Suppressor macrophage (primary cell): ENCODE measurements around the gene PRKN.
"Not testable (repeated sequence)": the region's sequence is repeated elsewhere in the genome, so short reads cannot be mapped to it uniquely, and the experiment has no call there.

Experiments used
- DNase-seq, 4 experiments: peaks; one replicate each; pipeline ENCODE4 v3.0.0-alpha.2; 2020 to 2022

Gene PRKN

DNA sequence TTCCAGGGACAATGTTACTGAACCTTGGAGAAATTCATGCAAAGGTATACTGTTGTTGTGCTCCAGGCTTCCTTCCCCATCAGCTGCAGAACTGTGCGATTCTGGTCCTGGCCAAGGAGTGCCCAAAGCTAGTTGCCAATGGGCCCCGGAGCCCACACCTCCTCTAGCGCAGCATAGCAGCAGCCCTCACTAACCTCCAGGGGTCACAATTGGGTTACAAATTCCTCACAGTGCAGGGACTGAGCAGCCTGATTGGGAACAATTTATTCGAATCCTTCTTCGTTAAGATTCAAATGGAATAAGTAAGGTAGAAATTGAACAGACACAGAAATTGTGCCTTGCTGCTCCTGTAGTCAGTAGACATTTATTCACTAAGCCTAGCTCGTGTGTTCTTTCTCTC is 284.9 kb downstream of the PRKN start:
- peak in 1 of 4 experiments; percentile 0 for DNase-seq

DNA sequence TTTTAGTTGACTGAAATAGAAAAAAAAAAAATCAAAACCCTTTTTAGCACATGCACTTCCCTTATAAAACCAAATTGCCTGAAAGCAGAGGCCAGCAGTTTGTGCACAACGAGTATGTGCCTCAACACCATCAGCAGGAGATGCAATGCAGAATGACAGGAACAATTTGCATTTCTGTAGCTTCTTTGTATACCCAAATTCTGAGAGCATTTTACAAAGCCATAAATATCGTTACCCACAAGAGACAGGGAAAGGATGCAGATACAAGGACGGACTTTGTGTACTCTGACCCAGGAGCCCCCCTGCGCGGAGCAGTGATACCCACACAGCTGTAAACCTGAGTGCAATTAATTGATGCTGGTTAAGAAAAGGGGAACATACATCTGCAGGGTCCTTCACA is 285.6 kb downstream of the PRKN start:
- no peak for DNase-seq

- DNase-seq, result no peak
Observed at GRCh38 chr6:162438980-162439379, 288.6 kb downstream of the PRKN start.

- no peak for DNase-seq
Observed at GRCh38 chr6:162435071-162435470, 292.5 kb downstream of the PRKN start.

GRCh38 chr6:162421004-162421403 is 306.6 kb downstream of the PRKN start:
- DNase-seq, result no peak

GRCh38 chr6:162416831-162417537 is 310.6 kb downstream of the PRKN start:
- DNase-seq, result no peak

DNA sequence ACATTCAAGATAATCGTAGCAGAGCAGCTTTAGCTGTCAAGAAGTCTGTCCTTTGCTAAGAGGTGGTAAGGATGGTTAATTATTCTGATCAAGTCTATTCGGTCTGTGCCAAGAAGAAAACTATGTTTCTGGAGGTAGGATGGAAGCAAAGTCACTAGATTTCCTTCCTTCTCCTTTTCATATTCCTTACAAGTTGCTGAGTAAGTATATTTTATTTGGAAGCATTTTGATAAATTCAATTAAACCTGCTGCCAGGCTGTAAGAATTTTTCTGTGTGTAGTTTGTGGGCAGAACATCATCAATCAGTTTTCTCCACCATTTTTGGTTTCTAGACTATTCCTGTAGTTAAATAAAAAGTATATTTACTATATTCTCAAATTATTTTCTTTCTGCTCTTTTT is 311.3 kb downstream of the PRKN start:
- no peak for DNase-seq

- DNase-seq, result no peak
Observed at GRCh38 chr6:162409741-162410691, 317.6 kb downstream of the PRKN start.

DNA sequence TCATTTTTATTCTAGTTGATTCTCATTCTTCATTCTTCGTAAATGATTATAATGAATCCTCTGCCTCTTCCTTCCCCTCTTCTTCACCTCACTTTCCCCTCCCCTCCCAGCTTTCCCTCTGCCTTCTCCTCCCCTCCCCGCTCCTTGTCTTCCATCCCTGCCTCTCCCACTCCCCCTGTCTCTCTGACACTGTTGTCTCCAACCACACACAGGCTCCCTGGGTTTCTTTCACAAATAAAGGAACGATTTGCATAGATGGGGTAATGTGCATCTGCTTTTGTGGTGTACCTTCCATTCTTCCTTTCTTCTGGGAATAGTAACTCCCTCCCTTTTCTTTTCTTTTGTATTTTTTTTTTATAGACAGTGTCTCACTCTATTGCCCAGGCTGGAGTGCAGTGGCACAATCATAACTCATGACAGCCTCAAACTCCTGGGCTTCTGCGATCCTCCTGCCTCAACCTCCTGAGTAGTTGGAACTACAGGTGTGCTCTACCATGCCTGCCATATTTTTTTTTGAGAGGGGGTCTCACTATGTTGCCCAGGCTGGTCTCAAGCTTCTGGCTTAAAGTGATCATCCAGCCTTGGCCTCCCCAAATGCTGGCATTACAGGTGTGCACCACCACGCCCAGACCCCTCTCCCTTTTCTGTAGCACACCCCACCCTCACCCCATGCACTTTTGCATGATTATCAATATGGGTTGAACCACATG is 318.6 kb downstream of the PRKN start:
- no peak for DNase-seq

DNA sequence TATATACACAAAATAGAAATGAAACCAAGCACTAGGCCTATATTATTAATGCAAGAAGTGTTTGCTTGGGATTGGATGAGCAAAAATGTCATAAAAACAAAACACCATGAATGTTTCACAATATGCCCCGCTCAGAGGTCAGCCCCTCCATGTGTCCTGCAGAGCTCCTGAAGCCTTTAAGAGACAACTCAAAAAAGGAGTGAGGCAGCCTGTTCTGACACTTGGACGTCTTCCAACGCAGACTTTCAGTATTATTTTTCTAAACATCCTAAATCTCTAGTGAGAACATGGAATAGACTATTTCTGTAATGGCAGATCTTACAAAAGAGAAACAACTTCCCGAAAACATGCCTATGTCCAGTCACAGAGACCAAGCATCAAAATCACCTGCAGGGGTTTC is 322.6 kb downstream of the PRKN start:
- no peak for DNase-seq

- no peak for DNase-seq
Observed at GRCh38 chr6:162403031-162403430, 324.5 kb downstream of the PRKN start.

- no peak for DNase-seq
Observed at GRCh38 chr6:162395181-162395580, 332.4 kb downstream of the PRKN start.

DNA sequence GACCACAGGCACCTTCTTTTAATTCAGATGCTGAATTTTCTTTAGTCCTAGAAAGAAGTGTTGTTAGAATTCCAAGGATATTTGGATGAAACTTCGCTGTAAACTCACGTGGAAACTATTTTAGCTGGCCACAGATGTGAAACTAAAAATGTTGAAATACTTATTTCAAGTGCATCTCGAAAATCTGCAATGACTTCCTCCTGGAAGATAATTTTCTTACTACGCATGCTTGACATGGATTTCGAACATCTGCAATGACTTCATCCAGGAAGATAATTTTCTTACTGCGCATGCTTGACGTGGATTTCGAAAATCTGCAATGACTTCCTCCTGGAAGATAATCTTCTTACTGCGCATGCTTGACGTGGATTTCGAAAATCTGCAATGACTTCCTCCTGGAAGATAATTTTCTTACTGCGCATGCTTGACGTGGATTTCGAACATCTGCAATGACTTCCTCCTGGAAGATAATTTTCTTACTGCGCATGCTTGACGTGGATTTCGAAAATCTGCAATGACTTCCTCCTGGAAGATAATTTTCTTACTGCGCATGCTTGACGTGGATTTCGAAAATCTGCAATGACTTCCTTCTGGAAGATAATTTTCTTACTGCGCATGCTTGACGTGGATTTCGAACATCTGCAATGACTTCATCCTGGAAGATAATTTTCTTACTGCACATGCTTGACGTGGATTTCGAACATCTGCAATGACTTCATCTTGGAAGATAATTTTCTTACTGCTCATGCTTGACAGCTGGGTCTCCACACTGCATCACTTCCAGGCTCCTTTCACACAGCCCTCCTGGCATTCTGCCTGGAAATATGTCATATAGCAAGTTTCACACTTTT is 336.4 kb downstream of the PRKN start:
- DNase-seq, result not testable (repeated sequence)

GRCh38 chr6:162389343-162390085 is 338.1 kb downstream of the PRKN start:
- no peak for DNase-seq

- DNase-seq, result no peak
Observed at GRCh38 chr6:162388383-162388777, 339.2 kb downstream of the PRKN start.

- no peak for DNase-seq
Observed at GRCh38 chr6:162387718-162388382, 339.7 kb downstream of the PRKN start.

GRCh38 chr6:162385980-162386379 is 341.6 kb downstream of the PRKN start:
- no peak for DNase-seq

DNA sequence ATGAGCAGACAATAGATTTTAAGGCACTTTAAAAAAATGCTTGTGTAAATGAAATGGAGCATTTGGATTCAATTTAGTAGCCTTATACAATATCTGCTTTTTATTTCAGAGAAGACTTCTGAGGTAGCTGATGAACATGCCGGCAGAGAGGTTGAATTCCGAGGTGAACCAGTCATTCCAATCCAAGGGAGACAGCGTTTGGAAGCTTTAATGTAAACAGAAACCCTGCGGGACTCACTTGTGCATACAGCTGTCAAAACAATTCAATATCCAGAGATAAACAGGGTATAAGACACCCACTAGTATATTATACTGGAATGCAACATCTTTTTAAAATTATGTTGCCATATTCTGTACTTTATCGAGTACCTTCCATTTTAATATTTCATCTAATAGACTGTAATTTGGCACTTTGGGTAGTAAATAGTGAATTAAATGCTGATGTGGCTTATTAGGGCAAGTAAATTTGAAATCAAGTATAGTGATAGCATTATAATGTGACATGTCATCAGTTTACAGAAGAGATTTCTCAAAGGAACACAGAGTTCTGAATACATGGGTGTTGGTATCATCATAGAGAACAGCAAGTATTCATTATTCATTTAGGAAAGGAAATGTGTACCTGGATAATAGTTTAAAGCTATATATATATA is 347.7 kb downstream of the PRKN start:
- DNase-seq, result no peak

GRCh38 chr6:162377735-162378134 is 349.8 kb downstream of the PRKN start:
- DNase-seq, result no peak

GRCh38 chr6:162373868-162374267 is 353.7 kb downstream of the PRKN start:
- no peak for DNase-seq
